ENCODE measurements around the gene PRKCE. TPM values are rescaled to one million over a fixed set of nuclear protein-coding genes. Genes with fewer than 3 reads are reported as not detected.

The PRKCE gene
- total RNA-seq, 1 experiment from 2014 or later = 4.4 TPM

GRCh38 chr2:45982096-45982495, 330.6 kb downstream of the PRKCE start:
- Histone ChIP-seq H3K27me3 (replicated peaks; ENCODE audit: control insufficient read depth, insufficient read depth, low read length) (no peaks in the 10 kb centered on the region), H3K4me3 (ENCODE audit: low read depth, low read length) (no peak overlapping the region), H3K36me3 (ENCODE audit: control insufficient read depth, insufficient read depth, low read length) (no peaks in the 10 kb centered on the region), H3K9me3 (no peaks in the 10 kb centered on the region), H3K4me1 (no peaks in the 10 kb centered on the region)
- Mint-ChIP-seq H3K27me3 (ENCODE audit: insufficient read depth, unreplicated experiment) (peaks cover 4% of the 10 kb centered on the region), H3K4me3 (ENCODE audit: unreplicated experiment) (no peak overlapping the region), H3K27ac (ENCODE audit: unreplicated experiment) (no peak overlapping the region), H3K4me1 (ENCODE audit: low read depth, unreplicated experiment) (no peaks in the 10 kb centered on the region), H3K36me3 (ENCODE audit: insufficient read depth, unreplicated experiment) (no peaks in the 10 kb centered on the region), H3K9me3 (ENCODE audit: unreplicated experiment) (no peaks in the 10 kb centered on the region)
- no TSS peak for BruUV-seq (replicated peaks)
- CTCF ChIA-PET = no interaction called here
- intact Hi-C loops (cut with micrococcal nuclease; ENCODE audit: unreplicated experiment) = no loop called here
- POLR2A ChIA-PET = no interaction called here
- no peak for TF ChIP-seq CTCF (IDR thresholded peaks at IDR 0.05; ENCODE audit: insufficient read depth in 1 of 2, low read depth in 1 of 2, low read length in 1 of 2, severe bottlenecking in 1 of 2, unreplicated experiment in 1 of 2)
- no peak for DNase-seq

DNA sequence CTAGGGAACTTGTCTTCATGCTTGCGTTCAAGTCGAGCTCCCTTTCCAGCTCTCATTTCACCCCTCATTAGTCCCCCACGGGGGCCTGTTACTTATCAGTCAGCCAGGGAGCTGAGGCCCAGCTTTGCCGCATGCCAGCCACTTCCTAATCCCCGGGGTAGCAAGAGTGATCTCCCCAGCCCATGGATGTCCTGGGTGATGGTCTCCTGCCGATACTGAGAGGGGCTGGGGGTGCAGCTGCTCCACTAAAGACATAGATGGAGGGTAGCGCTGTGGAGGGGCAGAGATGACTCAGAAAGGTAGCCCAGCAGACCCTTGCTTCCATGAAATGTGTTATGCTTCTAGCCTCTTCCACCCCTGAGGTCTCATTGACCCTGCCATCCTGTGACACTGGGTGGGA, 331.7 kb downstream of the PRKCE start:
- intact Hi-C loops (cut with micrococcal nuclease; ENCODE audit: unreplicated experiment) = no loop called here
- Mint-ChIP-seq H3K9me3 (ENCODE audit: unreplicated experiment) (no peaks in the 10 kb centered on the region), H3K27ac (ENCODE audit: unreplicated experiment) (no peak overlapping the region), H3K4me1 (ENCODE audit: low read depth, unreplicated experiment) (no peaks in the 10 kb centered on the region), H3K4me3 (ENCODE audit: unreplicated experiment) (no peak overlapping the region), H3K27me3 (ENCODE audit: insufficient read depth, unreplicated experiment) (peaks cover 4% of the 10 kb centered on the region), H3K36me3 (ENCODE audit: insufficient read depth, unreplicated experiment) (no peaks in the 10 kb centered on the region)
- Histone ChIP-seq H3K27me3 (replicated peaks; ENCODE audit: control insufficient read depth, insufficient read depth, low read length) (no peaks in the 10 kb centered on the region), H3K36me3 (ENCODE audit: control insufficient read depth, insufficient read depth, low read length) (no peaks in the 10 kb centered on the region), H3K9me3 (no peaks in the 10 kb centered on the region), H3K4me3 (ENCODE audit: low read depth, low read length) (no peak overlapping the region), H3K4me1 (no peaks in the 10 kb centered on the region)
- no peak for TF ChIP-seq CTCF (IDR thresholded peaks at IDR 0.05; ENCODE audit: insufficient read depth in 1 of 2, low read depth in 1 of 2, low read length in 1 of 2, severe bottlenecking in 1 of 2, unreplicated experiment in 1 of 2)
- no peak for DNase-seq
- ChIA-PET CTCF (no interaction called here), POLR2A (no interaction called here)
- no TSS peak for BruUV-seq (replicated peaks)

- POLR2A ChIA-PET = no interaction called here
- Histone ChIP-seq H3K4me3 (ENCODE audit: low read depth, low read length) (no peak overlapping the region), H3K36me3 (ENCODE audit: control insufficient read depth, insufficient read depth, low read length) (no peaks in the 10 kb centered on the region), H3K27me3 (replicated peaks; ENCODE audit: control insufficient read depth, insufficient read depth, low read length) (no peaks in the 10 kb centered on the region; the same call in 1 of the 2 replicates), H3K9me3 (no peaks in the 10 kb centered on the region), H3K4me1 (no peaks in the 10 kb centered on the region)
- Mint-ChIP-seq H3K4me3 (ENCODE audit: unreplicated experiment) (no peak overlapping the region), H3K27me3 (ENCODE audit: insufficient read depth, unreplicated experiment) (peaks cover 4% of the 10 kb centered on the region), H3K36me3 (ENCODE audit: insufficient read depth, unreplicated experiment) (no peaks in the 10 kb centered on the region), H3K4me1 (ENCODE audit: low read depth, unreplicated experiment) (no peaks in the 10 kb centered on the region), H3K9me3 (ENCODE audit: unreplicated experiment) (no peaks in the 10 kb centered on the region), H3K27ac (ENCODE audit: unreplicated experiment) (no peak overlapping the region)
- no TSS peak for BruUV-seq (replicated peaks)
- intact Hi-C loops (cut with micrococcal nuclease; ENCODE audit: unreplicated experiment) = no loop called here
- TF ChIP-seq CTCF (IDR thresholded peaks at IDR 0.05; ENCODE audit: insufficient read depth in 1 of 2, low read depth in 1 of 2, low read length in 1 of 2, severe bottlenecking in 1 of 2, unreplicated experiment in 1 of 2) = no peak
- no peak for DNase-seq
- CTCF ChIA-PET = no interaction called here
These were observed 332.9 kb downstream of the PRKCE start for GRCh38 chr2:45984366-45984765.

Measured in Caco-2 (cell line).